ENCODE measurements around the gene PPHLN1. TPM values are rescaled to one million over a fixed set of nuclear protein-coding genes. Genes with fewer than 3 reads are reported as not detected.

PPHLN1 gene
- total RNA-seq, 4 donors from 2014 or later = 48.0 to 63.9 (median 52.2) TPM

DNA sequence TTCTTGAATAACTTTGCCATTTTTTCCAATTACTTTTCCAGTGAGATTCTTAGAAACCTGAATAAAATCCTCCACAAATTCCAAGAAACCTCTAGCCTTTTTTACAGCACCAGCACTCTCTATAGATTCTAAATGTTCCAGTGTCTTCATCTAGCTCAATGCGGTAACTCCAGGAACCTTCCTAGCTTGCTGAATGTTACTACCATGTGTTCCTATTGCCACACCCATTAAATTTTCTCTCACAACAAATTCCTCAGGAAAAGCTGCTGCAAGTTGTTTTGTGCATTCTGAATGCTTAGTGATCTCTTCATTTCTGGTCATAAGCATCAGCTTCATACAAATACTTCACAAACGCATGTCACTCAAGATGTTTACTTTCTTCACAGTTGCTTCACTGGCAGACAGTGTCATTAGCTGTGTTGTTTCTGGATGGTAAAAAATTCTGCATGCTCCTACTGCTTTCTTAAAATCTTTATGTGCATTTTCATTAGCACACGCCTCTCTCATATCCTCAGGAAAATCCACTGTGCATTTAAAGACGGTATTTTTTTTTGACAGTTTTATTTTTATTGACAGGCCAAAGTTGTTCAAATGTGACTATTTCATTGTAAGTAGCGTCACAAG lies 106.7 kb downstream of the PPHLN1 start:
- TF ChIP-seq, protein P1, sequence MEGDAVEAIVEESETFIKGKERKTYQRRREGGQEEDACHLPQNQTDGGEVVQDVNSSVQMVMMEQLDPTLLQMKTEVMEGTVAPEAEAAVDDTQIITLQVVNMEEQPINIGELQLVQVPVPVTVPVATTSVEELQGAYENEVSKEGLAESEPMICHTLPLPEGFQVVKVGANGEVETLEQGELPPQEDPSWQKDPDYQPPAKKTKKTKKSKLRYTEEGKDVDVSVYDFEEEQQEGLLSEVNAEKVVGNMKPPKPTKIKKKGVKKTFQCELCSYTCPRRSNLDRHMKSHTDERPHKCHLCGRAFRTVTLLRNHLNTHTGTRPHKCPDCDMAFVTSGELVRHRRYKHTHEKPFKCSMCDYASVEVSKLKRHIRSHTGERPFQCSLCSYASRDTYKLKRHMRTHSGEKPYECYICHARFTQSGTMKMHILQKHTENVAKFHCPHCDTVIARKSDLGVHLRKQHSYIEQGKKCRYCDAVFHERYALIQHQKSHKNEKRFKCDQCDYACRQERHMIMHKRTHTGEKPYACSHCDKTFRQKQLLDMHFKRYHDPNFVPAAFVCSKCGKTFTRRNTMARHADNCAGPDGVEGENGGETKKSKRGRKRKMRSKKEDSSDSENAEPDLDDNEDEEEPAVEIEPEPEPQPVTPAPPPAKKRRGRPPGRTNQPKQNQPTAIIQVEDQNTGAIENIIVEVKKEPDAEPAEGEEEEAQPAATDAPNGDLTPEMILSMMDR (IDR thresholded peaks at IDR 0.05; ENCODE audit: low read depth) = no peak

DNA sequence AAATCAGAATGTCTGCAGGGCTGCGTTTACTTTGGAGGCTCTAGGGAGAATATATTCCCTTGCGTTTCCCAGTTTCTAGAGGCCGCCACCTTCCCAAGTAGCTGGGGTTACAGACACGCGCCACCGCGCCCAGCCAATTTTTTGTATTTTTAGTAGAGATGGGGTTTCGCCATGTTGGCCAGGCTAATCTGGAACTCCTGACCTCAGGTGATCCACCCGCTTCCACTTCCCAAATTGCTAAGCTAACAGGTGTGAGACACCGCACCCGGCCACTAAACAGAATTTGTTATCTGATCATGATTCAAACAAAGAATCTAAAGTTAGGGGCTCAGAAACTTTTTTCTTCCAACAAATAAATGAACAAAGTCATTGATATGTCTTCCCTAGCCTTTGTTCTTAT lies 114.6 kb downstream of the PPHLN1 start:
- TF ChIP-seq, protein P1 (IDR thresholded peaks at IDR 0.05; ENCODE audit: low read depth) = no peak

DNA sequence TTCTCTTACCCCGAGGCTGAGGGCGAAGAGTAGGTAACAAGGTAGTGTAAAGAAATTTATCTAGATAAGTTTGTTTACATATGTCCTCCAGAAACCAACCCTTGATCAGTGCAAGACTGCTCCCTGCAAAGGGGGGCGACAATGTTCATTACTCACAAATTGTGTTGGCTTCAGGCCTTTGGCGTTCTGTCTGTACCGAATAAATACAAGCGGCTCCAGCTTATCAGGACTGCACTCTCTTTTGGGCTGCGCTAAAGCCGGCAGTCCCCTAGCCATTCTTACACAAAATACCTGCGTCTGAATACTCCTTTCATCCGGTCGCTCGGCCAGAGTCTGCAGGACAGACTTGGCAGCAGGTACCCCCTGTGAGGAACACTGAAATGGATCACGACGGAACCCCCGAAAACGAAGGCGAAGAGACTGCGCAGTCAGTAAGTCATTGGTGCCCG lies 116.4 kb downstream of the PPHLN1 start:
- TF ChIP-seq, protein P1 (IDR thresholded peaks at IDR 0.05; ENCODE audit: low read depth) = no peak

DNA sequence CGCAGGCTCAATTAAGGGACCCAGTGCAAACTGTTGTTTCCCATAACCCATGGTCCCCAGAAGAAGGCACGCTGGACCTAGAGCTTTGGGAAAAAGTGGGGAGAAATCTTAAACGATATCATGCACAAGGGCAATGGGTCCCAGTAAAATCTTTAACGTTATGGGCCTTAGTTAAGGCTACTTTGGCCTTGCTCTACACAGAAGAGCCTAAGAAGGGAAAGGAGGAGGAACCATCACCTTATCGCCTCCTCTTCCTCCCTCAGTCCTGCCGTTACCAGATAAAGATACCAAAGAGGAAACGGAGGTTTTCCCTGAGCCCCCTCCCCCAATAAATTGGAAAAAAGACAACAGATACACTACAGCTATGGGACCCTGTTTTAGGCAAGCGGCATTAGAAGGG lies 116.9 kb downstream of the PPHLN1 start:
- TF ChIP-seq, protein P1 (IDR thresholded peaks at IDR 0.05; ENCODE audit: low read depth) = no peak

DNA sequence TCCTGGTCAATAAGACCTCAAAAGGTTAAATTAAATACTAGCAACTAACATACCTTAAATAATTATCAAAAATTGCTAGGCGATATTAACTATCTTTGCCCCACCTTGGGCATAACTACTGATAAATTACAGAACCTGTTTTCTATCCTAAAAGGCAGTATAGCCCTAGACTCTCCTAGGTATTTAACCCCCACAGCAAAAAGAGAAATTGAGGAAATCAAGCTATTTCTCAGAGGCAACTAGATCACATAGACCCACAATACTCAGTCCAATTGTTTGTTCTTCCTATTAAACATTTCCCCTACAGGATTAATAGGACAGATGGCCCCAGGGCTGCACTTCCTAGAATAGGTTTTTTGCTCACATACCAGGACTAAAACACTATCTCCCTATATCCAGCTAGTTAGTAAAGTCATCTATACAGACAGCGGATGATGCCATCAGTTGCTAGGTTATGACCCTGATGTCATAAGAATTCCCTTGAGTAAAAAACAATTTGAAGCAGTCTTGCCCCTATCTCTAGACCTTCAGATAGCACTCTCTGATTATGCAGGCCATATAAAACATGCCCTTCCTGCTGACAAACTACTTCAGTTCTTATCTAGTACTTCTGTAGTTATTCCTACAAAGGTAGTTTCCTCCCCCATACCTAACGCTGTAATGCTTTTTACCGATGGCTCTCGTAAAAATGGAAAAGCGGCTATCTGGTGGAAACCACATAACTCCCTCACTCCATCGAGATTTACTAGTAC lies 118.4 kb downstream of the PPHLN1 start:
- TF ChIP-seq, protein P1 (IDR thresholded peaks at IDR 0.05; ENCODE audit: low read depth) = no peak

DNA sequence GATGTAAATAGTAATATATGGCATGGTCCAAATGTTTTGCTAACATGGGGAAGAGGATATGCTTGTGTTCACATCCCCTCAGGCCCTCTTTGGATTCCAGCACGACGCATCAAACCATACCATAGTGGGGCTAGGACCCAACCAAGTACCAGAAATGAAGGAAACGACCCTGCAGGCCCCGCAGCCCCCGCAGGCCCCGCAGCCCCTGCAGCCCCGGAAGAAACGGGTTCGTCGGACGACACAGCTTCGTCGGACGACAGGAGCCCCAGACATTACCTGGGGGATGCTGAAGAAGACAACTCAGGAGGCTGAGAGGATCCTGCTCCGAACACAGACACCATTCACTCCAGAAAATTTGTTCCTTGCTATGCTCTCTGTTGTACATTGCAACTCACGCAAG lies 119.9 kb downstream of the PPHLN1 start:
- TF ChIP-seq, protein P1 (IDR thresholded peaks at IDR 0.05; ENCODE audit: low read depth) = no peak

DNA sequence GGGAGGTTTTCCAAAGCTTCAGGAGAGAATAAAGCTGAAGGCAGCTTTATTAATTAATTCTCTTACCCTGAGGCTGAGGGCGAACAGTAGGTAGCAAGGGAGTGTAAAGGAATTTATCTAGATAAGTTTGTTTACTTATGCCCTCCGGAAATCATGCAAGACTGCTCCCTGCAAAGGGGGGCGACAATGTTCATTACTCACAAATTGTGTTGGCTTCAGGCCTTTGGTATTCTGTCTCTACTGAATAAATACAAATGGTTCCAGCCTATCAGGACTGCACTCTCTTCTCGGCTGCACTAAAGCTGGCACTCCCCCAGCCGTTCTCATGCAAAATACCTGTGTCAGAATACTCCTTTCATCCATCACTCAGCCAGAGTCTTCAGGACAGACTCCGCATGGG lies 120.8 kb downstream of the PPHLN1 start:
- TF ChIP-seq, protein P1 (IDR thresholded peaks at IDR 0.05; ENCODE audit: low read depth) = no peak
